Kidney (tissue), 14 donors: ENCODE measurements around the gene ST6GALNAC4. TPM values are rescaled to one million over a fixed set of nuclear protein-coding genes. Genes with fewer than 3 reads are reported as not detected.

ENCODE experiments used
- DNase-seq, 5 donors: peaks; one replicate each; pipeline ENCODE4 v3.0.0-alpha.2; 2013 to 2020
- FAIRE-seq: peaks from 2 replicates; lab custom pipeline; 2012; peaks lifted over from hg19 to GRCh38; lab: Jason Lieb, UNC
- H3K27ac ChIP-seq, 2 donors: one replicate each; pipeline ENCODE4 v1.7.0; 2013; ENCODE audit warnings: low read depth in 2 of 2, low read length in 2 of 2, inconsistent platforms in 1 of 2
- H3K27me3 ChIP-seq: one replicate; pipeline ENCODE4 v1.7.1; 2013; ENCODE audit warnings: low read length, inconsistent platforms; ENCODE audit not compliant: control insufficient read depth, insufficient read depth
- H3K36me3 ChIP-seq, 3 donors: one replicate each; pipeline versions ENCODE4 v1.7.0 to v1.7.1; 2013; ENCODE audit warnings: low read length in 3 of 3, control low read depth in 1 of 3, inconsistent platforms in 1 of 3; ENCODE audit not compliant: insufficient read depth in 3 of 3, control insufficient read depth in 2 of 3
- H3K4me1 ChIP-seq, 3 donors: one replicate each; pipeline versions ENCODE4 v1.7.0 to v1.7.1; 2013; ENCODE audit warnings: low read length in 3 of 3, inconsistent platforms in 1 of 3, low read depth in 1 of 3; ENCODE audit not compliant: control insufficient read depth in 2 of 3, insufficient read depth in 2 of 3
- H3K4me3 ChIP-seq, 3 donors: one replicate each; pipeline versions ENCODE4 v1.7.0 to v1.8.1; 2013; ENCODE audit warnings: low read length in 3 of 3, control low read depth in 1 of 3, inconsistent platforms in 1 of 3
- H3K9ac ChIP-seq, 3 donors: one replicate each; pipeline versions ENCODE4 v1.7.0 to v1.7.1; 2013; ENCODE audit warnings: low read length in 3 of 3, control low read depth in 1 of 3, inconsistent platforms in 1 of 3
- H3K9me3 ChIP-seq, 3 donors: one replicate each; pipeline versions ENCODE4 v1.7.0 to v1.7.1; 2013; ENCODE audit warnings: low read length in 3 of 3, control low read depth in 1 of 3, inconsistent platforms in 1 of 3; ENCODE audit not compliant: control insufficient read depth in 2 of 3, insufficient read depth in 1 of 3
- intact Hi-C: fragments of 100-400 bp; cut with DNase I; formaldehyde crosslinking; loops from one replicate; pipeline ENCODE4 v1.11.1; 2022
- polyA plus RNA-seq: library from polyadenylated mRNA; stranded (reverse); fragments of 350-450 nt; fragmentation: Illumina TruSeq; extraction: RNeasy Lipid Tissue Mini Kit (QIAGEN cat#74804); gene quantifications from one replicate; pipeline ENCODE4 v1.2.3, GENCODE V29; 2014; ENCODE audit warnings: low read depth, low replicate concordance; ENCODE audit not compliant: insufficient read depth
- total RNA-seq: library from RNA; stranded (reverse); fragmentation: NEBNext Ultra II Directional; extraction: Animal tissue kit (Norgen Biotek cat#: 25700); gene quantifications from one replicate; pipeline ENCODE4 v1.2.1, GENCODE V29; 2021
- TF ChIP-seq, protein P1 (sequence below): IDR thresholded peaks from 3 replicates; pipeline ENCODE4 v1.5.1; 2012; ENCODE audit warnings: mild to moderate bottlenecking, moderate library complexity, borderline replicate concordance; ENCODE audit not compliant: insufficient read depth; ENCODE audit errors: extremely low read depth
- donor health status: control.
- donor health status: control.
- donor health status: control.
- donor health status: control.
- donor health status: control.
- donor health status: DM: yes; HTN: yes; CAD: no.
- donor health status: Normal renal cell carcinoma (clear cell type).

The ST6GALNAC4 gene
- total and polyA plus RNA-seq, 2 donors from 2014 or later = 31.4 to 31.6 TPM

GRCh38 chr9:127960410-127961154, 43.7 kb upstream of the ST6GALNAC4 start:
- no peaks in the 10 kb centered on the region for H3K36me3 ChIP-seq
- H3K4me1 ChIP-seq = peaks cover 0 to 38% (median 30%) of the 10 kb centered on the region in 3 donors
- H3K9me3 ChIP-seq = no peaks in the 10 kb centered on the region
- TF ChIP-seq, protein P1, sequence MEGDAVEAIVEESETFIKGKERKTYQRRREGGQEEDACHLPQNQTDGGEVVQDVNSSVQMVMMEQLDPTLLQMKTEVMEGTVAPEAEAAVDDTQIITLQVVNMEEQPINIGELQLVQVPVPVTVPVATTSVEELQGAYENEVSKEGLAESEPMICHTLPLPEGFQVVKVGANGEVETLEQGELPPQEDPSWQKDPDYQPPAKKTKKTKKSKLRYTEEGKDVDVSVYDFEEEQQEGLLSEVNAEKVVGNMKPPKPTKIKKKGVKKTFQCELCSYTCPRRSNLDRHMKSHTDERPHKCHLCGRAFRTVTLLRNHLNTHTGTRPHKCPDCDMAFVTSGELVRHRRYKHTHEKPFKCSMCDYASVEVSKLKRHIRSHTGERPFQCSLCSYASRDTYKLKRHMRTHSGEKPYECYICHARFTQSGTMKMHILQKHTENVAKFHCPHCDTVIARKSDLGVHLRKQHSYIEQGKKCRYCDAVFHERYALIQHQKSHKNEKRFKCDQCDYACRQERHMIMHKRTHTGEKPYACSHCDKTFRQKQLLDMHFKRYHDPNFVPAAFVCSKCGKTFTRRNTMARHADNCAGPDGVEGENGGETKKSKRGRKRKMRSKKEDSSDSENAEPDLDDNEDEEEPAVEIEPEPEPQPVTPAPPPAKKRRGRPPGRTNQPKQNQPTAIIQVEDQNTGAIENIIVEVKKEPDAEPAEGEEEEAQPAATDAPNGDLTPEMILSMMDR = no peak
- intact Hi-C loops = no loop called here
- no peak for DNase-seq
- no peaks in the 10 kb centered on the region for H3K27me3 ChIP-seq
- no peak overlapping the region for H3K4me3 ChIP-seq
- peak overlapping the region in 2 of 3 donors; percentile 27 to 39 for H3K9ac ChIP-seq
- peak overlapping the region; percentile 63 to 84 for H3K27ac ChIP-seq
- FAIRE-seq = no peak

GRCh38 chr9:127959841-127960409, 43.1 kb upstream of the ST6GALNAC4 start:
- Histone ChIP-seq H3K27ac (peak overlapping the region; percentile 63 to 84), H3K9me3 (no peaks in the 10 kb centered on the region), H3K9ac (peak overlapping the region in 1 of 3 donors; percentile 27), H3K4me1 (peaks cover 0 to 38% (median 34%) of the 10 kb centered on the region in 3 donors), H3K36me3 (no peaks in the 10 kb centered on the region), H3K4me3 (no peak overlapping the region), H3K27me3 (no peaks in the 10 kb centered on the region)
- DNase-seq (no peak), FAIRE-seq (no peak)
- intact Hi-C loops = no loop called here
- TF ChIP-seq, protein P1 = no peak

DNA sequence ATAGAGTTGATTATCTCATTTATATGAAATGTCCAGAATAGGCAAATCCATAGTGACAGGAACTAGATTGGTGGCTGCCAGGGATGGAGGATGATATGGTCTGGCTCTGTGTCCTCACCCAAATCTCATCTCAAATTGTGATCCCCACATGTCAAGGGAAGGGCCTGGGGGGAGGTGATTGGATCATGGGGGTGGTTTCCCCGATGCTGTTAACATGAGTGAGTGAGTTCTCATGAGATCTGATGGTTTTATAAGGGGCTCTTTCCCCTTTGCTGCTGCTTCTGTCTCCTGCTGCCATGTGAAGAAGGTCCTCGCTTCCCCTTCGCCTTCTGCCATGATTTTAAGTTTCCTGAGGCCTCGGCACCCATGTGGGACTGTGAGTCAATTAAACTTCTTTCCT, 42.6 kb upstream of the ST6GALNAC4 start:
- intact Hi-C loops = no loop called here
- H3K27me3 ChIP-seq = no peaks in the 10 kb centered on the region
- DNase-seq = no peak
- H3K4me1 ChIP-seq = peaks cover 0 to 38% (median 37%) of the 10 kb centered on the region in 3 donors
- FAIRE-seq = no peak
- H3K4me3 ChIP-seq = no peak overlapping the region
- H3K9ac ChIP-seq = no peak overlapping the region
- TF ChIP-seq, protein P1 = no peak
- H3K36me3 ChIP-seq = no peaks in the 10 kb centered on the region
- H3K9me3 ChIP-seq = no peaks in the 10 kb centered on the region
- H3K27ac ChIP-seq = peak overlapping the region in 1 of 2 donors; percentile 84
